ENCODE data around the gene EVA1A.
A peak's percentile ranks its signal among the peaks of the same experiment; 100 is the strongest.

Gene EVA1A

GRCh38 chr2:75465317-75465984 lies 95.3 kb downstream of the EVA1A start:
- H3K4me3 ChIP-seq (ENCODE audit: low read length, poor library complexity, severe bottlenecking) = no peak overlapping the region
- H2AFZ ChIP-seq (ENCODE audit: low read length) = no peak overlapping the region
- no peaks in the 10 kb centered on the region for H3K27me3 ChIP-seq (ENCODE audit: insufficient read depth, low read length, poor library complexity, severe bottlenecking)

GRCh38 chr2:75464348-75464946 lies 96.3 kb downstream of the EVA1A start:
- Histone ChIP-seq H3K4me1 (ENCODE audit: insufficient read depth, low read length, poor library complexity, severe bottlenecking) (no peaks in the 10 kb centered on the region), H4K20me1 (ENCODE audit: insufficient read depth, low read length, poor library complexity, severe bottlenecking) (no peaks in the 10 kb centered on the region), H3K79me2 (ENCODE audit: insufficient read depth, low read length) (no peaks in the 10 kb centered on the region), H3K9me3 (ENCODE audit: insufficient read depth, low read depth, low read length) (no peaks in the 10 kb centered on the region), H2AFZ (ENCODE audit: low read length) (no peak overlapping the region), H3K9ac (ENCODE audit: low read depth, low read length, poor library complexity, severe bottlenecking) (no peak overlapping the region), H3K4me3 (ENCODE audit: low read length, poor library complexity, severe bottlenecking) (no peak overlapping the region), H3F3A (ENCODE audit: low read depth) (no peaks in the 10 kb centered on the region), H3K9me2 (replicated peaks; ENCODE audit: low read depth, low read length) (no peaks in the 10 kb centered on the region), H3K4me2 (ENCODE audit: low read depth, low read length, poor library complexity, severe bottlenecking) (no peak overlapping the region), H3K36me3 (ENCODE audit: insufficient read depth, low read length) (no peaks in the 10 kb centered on the region), H3K27me3 (ENCODE audit: insufficient read depth, low read length, poor library complexity, severe bottlenecking) (no peaks in the 10 kb centered on the region)
- TF ChIP-seq CTCF (conservative IDR thresholded peaks at IDR 0.05; ENCODE audit: low read length) = peak; percentile 80
- TF ChIP-seq EZH2phosphoT487 (IDR thresholded peaks at IDR 0.05; ENCODE audit: borderline replicate concordance) = no peak

More at GRCh38 chr2:75465317-75465984, 95.3 kb downstream of the EVA1A start:
- Histone ChIP-seq H3K9me2 (replicated peaks; ENCODE audit: low read depth, low read length) (no peaks in the 10 kb centered on the region), H3F3A (ENCODE audit: low read depth) (no peaks in the 10 kb centered on the region), H4K20me1 (ENCODE audit: insufficient read depth, low read length, poor library complexity, severe bottlenecking) (no peaks in the 10 kb centered on the region), H3K4me1 (ENCODE audit: insufficient read depth, low read length, poor library complexity, severe bottlenecking) (no peaks in the 10 kb centered on the region), H3K4me2 (ENCODE audit: low read depth, low read length, poor library complexity, severe bottlenecking) (no peak overlapping the region), H3K79me2 (ENCODE audit: insufficient read depth, low read length) (no peaks in the 10 kb centered on the region), H3K9ac (ENCODE audit: low read depth, low read length, poor library complexity, severe bottlenecking) (no peak overlapping the region), H3K36me3 (ENCODE audit: insufficient read depth, low read length) (no peaks in the 10 kb centered on the region), H3K9me3 (ENCODE audit: insufficient read depth, low read depth, low read length) (no peaks in the 10 kb centered on the region)
- TF ChIP-seq EZH2phosphoT487 (IDR thresholded peaks at IDR 0.05; ENCODE audit: borderline replicate concordance) (no peak), CTCF (conservative IDR thresholded peaks at IDR 0.05; ENCODE audit: low read length) (peak; percentile 55)

GRCh38 chr2:75462721-75463120 lies 98.0 kb downstream of the EVA1A start:
- Histone ChIP-seq H3K4me3 (ENCODE audit: low read length, poor library complexity, severe bottlenecking) (no peak overlapping the region), H3K4me1 (ENCODE audit: insufficient read depth, low read length, poor library complexity, severe bottlenecking) (no peaks in the 10 kb centered on the region), H3K9me2 (replicated peaks; ENCODE audit: low read depth, low read length) (no peaks in the 10 kb centered on the region), H3K79me2 (ENCODE audit: insufficient read depth, low read length) (no peaks in the 10 kb centered on the region), H4K20me1 (ENCODE audit: insufficient read depth, low read length, poor library complexity, severe bottlenecking) (no peaks in the 10 kb centered on the region), H3K9me3 (ENCODE audit: insufficient read depth, low read depth, low read length) (no peaks in the 10 kb centered on the region), H3K9ac (ENCODE audit: low read depth, low read length, poor library complexity, severe bottlenecking) (no peak overlapping the region), H3K4me2 (ENCODE audit: low read depth, low read length, poor library complexity, severe bottlenecking) (no peak overlapping the region), H3K27me3 (ENCODE audit: insufficient read depth, low read length, poor library complexity, severe bottlenecking) (no peaks in the 10 kb centered on the region), H3K36me3 (ENCODE audit: insufficient read depth, low read length) (no peaks in the 10 kb centered on the region), H2AFZ (ENCODE audit: low read length) (no peak overlapping the region), H3F3A (ENCODE audit: low read depth) (no peaks in the 10 kb centered on the region)
- TF ChIP-seq CTCF (conservative IDR thresholded peaks at IDR 0.05; ENCODE audit: low read length) (no peak), EZH2phosphoT487 (IDR thresholded peaks at IDR 0.05; ENCODE audit: borderline replicate concordance) (no peak)
